Measurements from ENCODE around the gene CTNND2. TPM values are rescaled to one million over a fixed set of nuclear protein-coding genes. Genes with fewer than 3 reads are reported as not detected.

The CTNND2 gene
- total RNA-seq, 1 experiment from 2014 or later, result 7.0 TPM

DNA sequence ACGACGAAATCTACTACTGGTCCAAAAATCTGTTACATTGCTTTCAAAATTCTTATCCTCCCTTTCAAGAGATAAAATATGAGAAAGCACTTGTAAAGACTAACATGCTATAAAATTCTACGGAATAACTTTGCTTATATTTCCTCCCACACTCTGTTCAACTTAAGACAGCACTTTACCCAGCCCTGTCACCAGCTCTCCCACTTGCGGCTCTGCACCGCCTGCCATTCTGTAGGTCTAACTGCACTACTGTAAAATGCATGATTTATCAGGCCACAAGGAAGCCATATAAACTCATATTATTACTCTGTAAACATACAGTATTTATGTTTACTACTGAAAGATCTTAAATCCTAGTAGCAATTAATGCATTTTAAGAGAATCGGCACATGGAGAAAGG, 11.4 kb downstream of the CTNND2 start:
- no peaks in the 10 kb centered on the region for H3K36me3 Mint-ChIP-seq (ENCODE audit: insufficient read depth in 1 of 3, low read depth in 3 of 3)
- whole genome bisulfite sequencing (ENCODE audit: extremely low coverage, insufficient read length, low lambda C conversion rate), result no CpG with 5 or more reads among the region's 6 CpGs
- H3K9me3 Mint-ChIP-seq, result no peaks in the 10 kb centered on the region; a peak in 1 of 5 replicates

More for the DNA sequence above, 11.4 kb downstream of the CTNND2 start:
- no peak overlapping the region for H4K91ac ChIP-seq (ENCODE audit: insufficient read length, low read depth, low read length)
- no peak overlapping the region for H4K8ac ChIP-seq (replicated peaks; ENCODE audit: insufficient read length, low read depth, low read length)
- no peak overlapping the region for H3K4me3 Mint-ChIP-seq
- no peaks in the 10 kb centered on the region for H3K79me2 ChIP-seq (ENCODE audit: insufficient read depth, low read length)
- no peak overlapping the region for H2BK5ac ChIP-seq (ENCODE audit: insufficient read length, low read length)
- H2AK5ac ChIP-seq (ENCODE audit: insufficient read length, low read length), result no peak overlapping the region
- no peak overlapping the region for H2BK15ac ChIP-seq (ENCODE audit: low read depth, low read length)
- H3K9me3 ChIP-seq (ENCODE audit: control insufficient read depth, low read depth, low read length), result no peaks in the 10 kb centered on the region
- no peaks in the 10 kb centered on the region for H3K23me2 ChIP-seq (ENCODE audit: insufficient read length, low read depth, low read length, poor library complexity, severe bottlenecking)
- no peak overlapping the region for H3K18ac ChIP-seq (ENCODE audit: insufficient read length, low read depth, low read length)
- H2AFZ ChIP-seq (ENCODE audit: low read length), result no peak overlapping the region
- no peaks in the 10 kb centered on the region for H4K20me1 ChIP-seq (ENCODE audit: control insufficient read depth, insufficient read depth, insufficient read length)
- H4K5ac ChIP-seq (ENCODE audit: insufficient read length, low read depth, low read length), result no peak overlapping the region
- H3K9ac ChIP-seq (ENCODE audit: extremely low read depth, insufficient read length, low read length), result no peak overlapping the region
- no peak overlapping the region for H2BK20ac ChIP-seq (ENCODE audit: low read depth, low read length, poor library complexity, severe bottlenecking)
- H3K23ac ChIP-seq (ENCODE audit: insufficient read length, low read depth, low read length), result no peak overlapping the region
- no peaks in the 10 kb centered on the region for H3K4me1 ChIP-seq (ENCODE audit: insufficient read depth, low read length)
- H3K14ac ChIP-seq (ENCODE audit: insufficient read depth, low read length), result no peak overlapping the region
- H2BK12ac ChIP-seq (ENCODE audit: insufficient read length, low read depth, low read length), result no peak overlapping the region
- peaks cover 2 to 4% of the 10 kb centered on the region in 2 experiments; a peak in 3 of 4 replicates for H3K4me1 Mint-ChIP-seq
- H3K27ac Mint-ChIP-seq, result no peak overlapping the region
- TF ChIP-seq, protein P1, sequence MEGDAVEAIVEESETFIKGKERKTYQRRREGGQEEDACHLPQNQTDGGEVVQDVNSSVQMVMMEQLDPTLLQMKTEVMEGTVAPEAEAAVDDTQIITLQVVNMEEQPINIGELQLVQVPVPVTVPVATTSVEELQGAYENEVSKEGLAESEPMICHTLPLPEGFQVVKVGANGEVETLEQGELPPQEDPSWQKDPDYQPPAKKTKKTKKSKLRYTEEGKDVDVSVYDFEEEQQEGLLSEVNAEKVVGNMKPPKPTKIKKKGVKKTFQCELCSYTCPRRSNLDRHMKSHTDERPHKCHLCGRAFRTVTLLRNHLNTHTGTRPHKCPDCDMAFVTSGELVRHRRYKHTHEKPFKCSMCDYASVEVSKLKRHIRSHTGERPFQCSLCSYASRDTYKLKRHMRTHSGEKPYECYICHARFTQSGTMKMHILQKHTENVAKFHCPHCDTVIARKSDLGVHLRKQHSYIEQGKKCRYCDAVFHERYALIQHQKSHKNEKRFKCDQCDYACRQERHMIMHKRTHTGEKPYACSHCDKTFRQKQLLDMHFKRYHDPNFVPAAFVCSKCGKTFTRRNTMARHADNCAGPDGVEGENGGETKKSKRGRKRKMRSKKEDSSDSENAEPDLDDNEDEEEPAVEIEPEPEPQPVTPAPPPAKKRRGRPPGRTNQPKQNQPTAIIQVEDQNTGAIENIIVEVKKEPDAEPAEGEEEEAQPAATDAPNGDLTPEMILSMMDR (conservative IDR thresholded peaks at IDR 0.05), result no peak
- no peaks in the 10 kb centered on the region for H3K79me1 ChIP-seq (ENCODE audit: insufficient read depth, low read depth, low read length, poor library complexity, severe bottlenecking)
- no peak overlapping the region for H3K4me2 ChIP-seq (ENCODE audit: insufficient read depth, insufficient read length, low read length)
- DNase-seq, result no peak
- H3K27me3 ChIP-seq (ENCODE audit: insufficient read depth, low read length), result no peaks in the 10 kb centered on the region
- H3K4ac ChIP-seq (ENCODE audit: low read depth, low read length), result no peak overlapping the region
- H3K27ac ChIP-seq (ENCODE audit: insufficient read length, low read depth, low read length), result no peak overlapping the region
- peaks cover 9% of the 10 kb centered on the region for H3K27me3 Mint-ChIP-seq (ENCODE audit: low read depth)
- H3T11ph ChIP-seq (ENCODE audit: low read length), result no peak overlapping the region
- no peak overlapping the region for H3K56ac ChIP-seq (ENCODE audit: insufficient read length, low read depth, low read length)
- no peak overlapping the region for H2BK120ac ChIP-seq (ENCODE audit: low read depth, low read length, poor library complexity, severe bottlenecking)
